Erythroblast (primary cell): ENCODE data around the gene CMPK1.

Experiments
- DNase-seq, 2 experiments: peaks; one replicate each; lab custom pipeline; 2025; lab: John Stamatoyannopoulos, UW
- GATA1 ChIP-seq: IDR thresholded peaks from 2 replicates; pipeline ENCODE4 v1.6.1; 2011; ENCODE audit warnings: low read depth, mild to moderate bottlenecking, control low read depth, low read length, moderate library complexity
- POLR2A ChIP-seq: IDR thresholded peaks from 2 replicates; pipeline ENCODE4 v1.6.1; 2011; ENCODE audit warnings: mild to moderate bottlenecking, low read length

Gene CMPK1

GRCh38 chr1:47393141-47393540, 59.6 kb downstream of the CMPK1 start:
- TF ChIP-seq POLR2A (no peak), GATA1 (no peak)
- no peak for DNase-seq

GRCh38 chr1:47395433-47395832, 61.8 kb downstream of the CMPK1 start:
- TF ChIP-seq POLR2A (no peak), GATA1 (no peak)
- DNase-seq, result no peak

- DNase-seq, result no peak
- TF ChIP-seq GATA1 (no peak), POLR2A (no peak)
These were observed 63.1 kb downstream of the CMPK1 start for GRCh38 chr1:47396671-47397196.

- TF ChIP-seq POLR2A (no peak), GATA1 (no peak)
- DNase-seq, result no peak
These were observed 65.7 kb downstream of the CMPK1 start for GRCh38 chr1:47399138-47399845.

GRCh38 chr1:47399846-47400155, 66.2 kb downstream of the CMPK1 start:
- DNase-seq, result no peak
- TF ChIP-seq GATA1 (no peak), POLR2A (no peak)

GRCh38 chr1:47401761-47402160, 68.2 kb downstream of the CMPK1 start:
- TF ChIP-seq POLR2A, result no peak

GRCh38 chr1:47402591-47402990, 69.0 kb downstream of the CMPK1 start:
- TF ChIP-seq GATA1, result no peak
- TF ChIP-seq POLR2A, result no peak
- DNase-seq, result no peak

More at GRCh38 chr1:47401761-47402160, 68.2 kb downstream of the CMPK1 start:
- DNase-seq, result no peak

GRCh38 chr1:47403321-47403910, 69.8 kb downstream of the CMPK1 start:
- no peak for DNase-seq
- TF ChIP-seq POLR2A (no peak), GATA1 (no peak)

GRCh38 chr1:47405697-47406096, 72.1 kb downstream of the CMPK1 start:
- peak; percentile 9 to 27 for DNase-seq
- TF ChIP-seq GATA1 (no peak), POLR2A (no peak)

- TF ChIP-seq GATA1, result no peak
- TF ChIP-seq POLR2A, result no peak
- no peak for DNase-seq
These were observed 73.4 kb downstream of the CMPK1 start for GRCh38 chr1:47406966-47407365.

GRCh38 chr1:47407481-47407880, 73.9 kb downstream of the CMPK1 start:
- TF ChIP-seq POLR2A (no peak), GATA1 (no peak)
- DNase-seq, result no peak

- no peak for DNase-seq
- no peak for TF ChIP-seq GATA1
- TF ChIP-seq POLR2A, result no peak
These were observed 75.9 kb downstream of the CMPK1 start for GRCh38 chr1:47409311-47410067.

- no peak for TF ChIP-seq GATA1
- no peak for DNase-seq
These were observed 76.5 kb downstream of the CMPK1 start for GRCh38 chr1:47410068-47410455.

GRCh38 chr1:47411436-47411835, 77.8 kb downstream of the CMPK1 start:
- TF ChIP-seq GATA1 (no peak), POLR2A (no peak)
- DNase-seq, result no peak

GRCh38 chr1:47412437-47412836, 78.8 kb downstream of the CMPK1 start:
- DNase-seq, result no peak
- TF ChIP-seq POLR2A, result no peak
- TF ChIP-seq GATA1, result no peak
